ENCODE measurements around the gene PHETA1. TPM values are rescaled to one million over a fixed set of nuclear protein-coding genes. Genes with fewer than 3 reads are reported as not detected.

Gene PHETA1
- total and polyA plus RNA-seq, 2 of the 13 experiments (the other 11 are each of a cell fraction or from before 2014, with no cell fraction given), result 11.3 to 20.8 TPM

- TF ChIP-seq SKIL (CRISPR knock-in tag; IDR thresholded peaks at IDR 0.05; ENCODE audit: borderline replicate concordance) (no peak), ZNF407 (CRISPR knock-in tag; IDR thresholded peaks at IDR 0.05; ENCODE audit: not compliant biosample characterization) (no peak), U2AF2 (IDR thresholded peaks at IDR 0.05; ENCODE audit: low read depth, low read length) (no peak), PREB (CRISPR knock-in tag; IDR thresholded peaks at IDR 0.05) (no peak), ZNF773 (CRISPR knock-in tag; IDR thresholded peaks at IDR 0.05; ENCODE audit: borderline replicate concordance) (no peak), ZBTB3 (CRISPR knock-in tag; IDR thresholded peaks at IDR 0.05; ENCODE audit: borderline replicate concordance, low read depth) (no peak), ZNF629 (CRISPR knock-in tag; conservative IDR thresholded peaks at IDR 0.05) (peak; percentile 84), SIX4 (CRISPR knock-in tag; IDR thresholded peaks at IDR 0.05) (no peak), ZNF503 (CRISPR knock-in tag; IDR thresholded peaks at IDR 0.05) (no peak), AGO2 (optimal IDR thresholded peaks at IDR 0.05; ENCODE audit: low read depth, low read length) (peak; percentile 40), ZNF350 (CRISPR knock-in tag; IDR thresholded peaks at IDR 0.05; ENCODE audit: borderline replicate concordance, low read depth) (no peak)
Observed at GRCh38 chr12:111360325-111360930, 8.5 kb downstream of the PHETA1 start (continued).
